OCI-LY7 (cell line): ENCODE measurements around the gene SULF2.

Experiments
- EZH2phosphoT487 ChIP-seq: fragments of 200-600 bp; sonication (generic); IDR thresholded peaks from 2 replicates; pipeline ENCODE4 v1.6.1; 2018; ENCODE audit warnings: low read depth, borderline replicate concordance, mild to moderate bottlenecking, mixed run types, antibody characterized with exemption, low read length, moderate library complexity, mixed read lengths
- TF ChIP-seq, protein P1 (sequence below): fragments of 200-600 bp; sonication (generic); conservative IDR thresholded peaks from 2 replicates; pipeline ENCODE4 v1.5.1; 2014; ENCODE audit warnings: mild to moderate bottlenecking, antibody characterized with exemption, low read length, moderate library complexity, mixed read lengths

DNA sequence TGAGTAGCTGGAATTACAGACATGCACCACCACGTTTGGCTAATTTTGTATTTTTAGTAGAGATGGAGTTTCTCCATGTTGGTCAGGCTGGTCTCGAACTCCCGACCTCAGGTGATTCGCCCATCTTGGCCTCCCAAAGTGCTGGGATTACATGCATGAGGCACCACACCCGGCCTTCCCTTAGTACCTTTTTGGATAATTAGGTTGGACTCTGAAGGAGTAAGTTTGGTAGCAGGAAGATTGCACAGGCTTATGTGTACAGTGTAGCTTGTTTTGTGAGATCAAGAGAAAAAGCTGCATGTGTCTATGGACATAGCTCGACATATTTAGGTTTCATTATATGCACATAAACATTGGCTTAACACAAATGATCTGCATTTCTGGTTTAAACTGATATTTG, 166.8 kb downstream of the SULF2 start:
- TF ChIP-seq, protein P1, sequence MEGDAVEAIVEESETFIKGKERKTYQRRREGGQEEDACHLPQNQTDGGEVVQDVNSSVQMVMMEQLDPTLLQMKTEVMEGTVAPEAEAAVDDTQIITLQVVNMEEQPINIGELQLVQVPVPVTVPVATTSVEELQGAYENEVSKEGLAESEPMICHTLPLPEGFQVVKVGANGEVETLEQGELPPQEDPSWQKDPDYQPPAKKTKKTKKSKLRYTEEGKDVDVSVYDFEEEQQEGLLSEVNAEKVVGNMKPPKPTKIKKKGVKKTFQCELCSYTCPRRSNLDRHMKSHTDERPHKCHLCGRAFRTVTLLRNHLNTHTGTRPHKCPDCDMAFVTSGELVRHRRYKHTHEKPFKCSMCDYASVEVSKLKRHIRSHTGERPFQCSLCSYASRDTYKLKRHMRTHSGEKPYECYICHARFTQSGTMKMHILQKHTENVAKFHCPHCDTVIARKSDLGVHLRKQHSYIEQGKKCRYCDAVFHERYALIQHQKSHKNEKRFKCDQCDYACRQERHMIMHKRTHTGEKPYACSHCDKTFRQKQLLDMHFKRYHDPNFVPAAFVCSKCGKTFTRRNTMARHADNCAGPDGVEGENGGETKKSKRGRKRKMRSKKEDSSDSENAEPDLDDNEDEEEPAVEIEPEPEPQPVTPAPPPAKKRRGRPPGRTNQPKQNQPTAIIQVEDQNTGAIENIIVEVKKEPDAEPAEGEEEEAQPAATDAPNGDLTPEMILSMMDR = no peak
- TF ChIP-seq EZH2phosphoT487 = no peak
